HG03354 (cell line): Measurements from ENCODE around the gene DHRS3.

Source experiments
- ATAC-seq: cut with Tn5 transposase; IDR thresholded peaks from one replicate; pipeline ENCODE4 v1.9.1; 2021; ENCODE audit warnings: mild to moderate bottlenecking; ENCODE audit not compliant: unreplicated experiment, poor library complexity, severe bottlenecking

The DHRS3 gene

GRCh38 chr1:12640958-12641272 lies 22.9 kb upstream of the DHRS3 start:
- ATAC-seq = no peak

DNA sequence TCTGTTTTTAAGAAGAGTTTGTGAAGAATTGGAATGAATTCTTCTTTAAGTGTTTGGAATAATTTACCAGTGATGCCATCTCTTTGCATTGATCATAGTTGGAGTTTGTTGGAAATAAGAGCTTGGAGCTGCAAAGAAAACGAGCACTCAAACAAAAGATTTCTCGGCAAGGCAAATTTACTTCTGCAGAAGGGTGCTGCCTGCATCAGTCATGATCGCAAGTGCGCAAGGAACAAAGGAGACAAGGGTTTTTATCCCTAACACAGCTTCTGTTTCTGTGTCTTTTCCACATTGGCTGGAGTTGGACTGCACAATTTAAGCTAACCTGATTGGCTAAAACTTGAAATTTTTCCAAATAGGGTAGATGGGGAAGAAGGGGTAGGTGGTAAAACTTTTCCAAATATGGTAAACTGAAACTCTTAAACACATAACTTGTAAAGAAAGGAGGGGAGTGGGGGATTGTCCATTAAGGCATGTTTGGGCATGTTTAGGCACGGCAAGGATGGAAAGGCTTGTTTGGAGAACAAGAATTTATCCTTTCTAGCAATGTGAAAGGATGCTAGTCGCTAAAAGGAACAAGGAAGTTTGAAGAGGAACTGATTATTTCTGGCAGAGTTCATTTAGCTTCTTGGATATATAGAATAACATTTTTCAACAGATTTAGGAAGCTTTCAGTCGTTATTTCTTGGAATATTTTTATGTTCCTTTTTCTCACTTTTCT lies 22.4 kb upstream of the DHRS3 start:
- ATAC-seq = no peak

DNA sequence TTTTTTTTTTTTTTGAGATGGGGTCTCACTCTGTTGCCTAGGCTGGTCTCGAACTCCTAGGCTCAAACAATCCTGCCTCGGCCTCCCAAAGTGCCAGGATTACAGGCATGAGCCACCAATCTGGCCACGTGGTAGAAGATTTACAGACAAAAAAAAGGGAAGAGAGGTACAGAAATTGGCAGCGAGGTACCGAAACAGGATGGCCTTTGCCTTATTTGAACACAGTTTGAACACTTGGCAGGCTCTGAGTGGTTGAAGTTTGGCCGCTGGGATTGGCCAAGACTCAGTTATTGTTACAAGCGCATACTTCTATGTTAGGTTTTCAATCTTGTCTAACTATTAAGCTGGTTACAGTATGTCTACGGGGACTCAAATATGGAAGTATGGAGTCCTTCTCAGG lies 19.7 kb upstream of the DHRS3 start:
- no peak for ATAC-seq

- ATAC-seq = no peak
Observed at GRCh38 chr1:12636098-12636950, 18.3 kb upstream of the DHRS3 start.

DNA sequence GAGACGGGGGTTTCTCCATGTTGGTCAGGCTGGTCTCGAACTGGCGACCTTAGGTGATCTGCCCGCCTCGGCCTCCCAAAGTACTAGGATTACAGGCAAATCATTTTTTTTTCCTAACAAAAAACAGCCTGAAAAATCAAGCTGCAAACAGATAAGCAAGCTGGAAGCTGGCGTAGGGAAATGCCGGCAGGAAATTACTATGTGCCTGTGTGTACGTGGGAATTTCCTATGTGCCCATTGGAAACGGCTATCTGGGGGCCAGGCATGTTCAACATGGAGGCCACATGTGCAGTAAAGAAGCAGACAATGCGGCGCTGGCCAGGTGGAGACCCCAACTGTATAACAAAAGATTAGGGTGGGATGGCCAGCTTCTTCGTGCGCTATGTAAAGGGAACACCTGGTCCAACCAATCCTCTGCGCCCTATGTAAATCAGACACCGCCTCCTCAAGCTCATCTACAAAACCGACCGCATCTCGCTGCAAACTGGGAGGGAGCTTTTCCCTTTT lies 16.7 kb upstream of the DHRS3 start:
- no peak for ATAC-seq

DNA sequence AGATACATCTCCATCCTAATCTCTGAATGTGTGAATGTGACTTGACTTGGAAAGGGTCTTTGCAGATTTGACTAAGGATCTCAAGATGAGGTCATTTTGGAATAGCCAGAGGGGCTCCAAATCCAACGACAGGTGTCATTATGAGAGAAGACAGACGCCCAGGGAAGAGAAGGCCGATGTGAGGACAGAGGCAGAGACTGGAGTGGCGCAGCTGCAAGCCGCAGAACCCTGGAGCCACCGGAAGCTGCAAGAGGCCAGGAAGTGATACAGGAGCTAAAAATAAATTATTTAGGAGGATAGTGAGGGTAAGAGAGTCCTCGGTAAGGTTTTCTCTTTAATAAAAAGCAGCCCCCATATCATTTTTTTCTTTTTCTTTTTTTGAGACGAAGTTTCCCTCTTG lies 16.1 kb upstream of the DHRS3 start:
- no peak for ATAC-seq

DNA sequence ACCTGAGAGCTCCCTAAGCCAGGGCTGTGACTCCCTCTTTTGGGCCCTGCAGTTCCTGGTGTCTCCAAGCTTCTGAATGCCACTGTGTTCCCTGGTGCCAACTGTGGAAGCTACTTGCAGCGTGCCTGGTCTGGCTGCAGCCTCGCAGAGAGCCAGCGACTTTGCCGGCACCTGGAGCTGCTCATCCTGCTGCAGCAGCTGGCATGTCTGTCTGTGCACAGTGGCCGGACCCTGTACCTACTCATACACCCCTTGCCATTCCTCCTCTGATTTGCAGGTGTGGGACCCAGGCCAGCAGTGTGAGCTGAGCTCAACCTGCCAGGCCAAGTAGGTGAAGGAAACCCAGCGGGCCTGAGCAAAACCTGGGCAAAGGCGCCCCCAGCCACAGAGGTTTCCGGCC lies 13.6 kb upstream of the DHRS3 start:
- no peak for ATAC-seq

DNA sequence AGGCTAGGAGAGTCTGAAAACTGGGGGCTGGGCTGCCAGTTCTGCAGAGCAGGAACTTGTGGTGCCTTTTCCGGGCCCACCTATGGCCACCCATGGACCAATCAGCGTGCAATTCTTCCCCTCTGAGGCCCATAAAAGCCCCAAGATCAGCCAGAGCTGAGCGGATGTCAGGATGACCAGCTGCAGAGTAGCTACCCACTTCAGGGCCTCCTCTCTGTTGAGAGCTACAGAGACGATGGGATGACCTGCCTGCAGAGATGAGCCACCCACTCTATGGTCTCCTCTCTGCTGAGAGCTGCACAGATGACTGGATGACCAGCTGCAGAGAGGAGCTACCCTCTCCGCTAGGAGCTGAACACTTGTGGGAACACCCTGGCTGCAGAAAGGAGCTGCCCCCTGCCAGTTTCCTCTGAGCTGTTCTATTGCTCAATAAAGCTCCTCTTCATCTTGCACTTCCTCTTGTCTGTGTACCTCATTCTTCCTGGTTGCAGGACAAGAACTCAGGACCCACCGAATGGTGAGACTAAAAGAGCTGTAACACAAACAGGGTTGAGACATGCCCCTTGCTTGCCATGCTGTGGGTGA lies 13.0 kb upstream of the DHRS3 start:
- no peak for ATAC-seq

- ATAC-seq = no peak
Observed at GRCh38 chr1:12629985-12630760, 12.2 kb upstream of the DHRS3 start.

- no peak for ATAC-seq
Observed at GRCh38 chr1:12629511-12629956, 11.5 kb upstream of the DHRS3 start.

DNA sequence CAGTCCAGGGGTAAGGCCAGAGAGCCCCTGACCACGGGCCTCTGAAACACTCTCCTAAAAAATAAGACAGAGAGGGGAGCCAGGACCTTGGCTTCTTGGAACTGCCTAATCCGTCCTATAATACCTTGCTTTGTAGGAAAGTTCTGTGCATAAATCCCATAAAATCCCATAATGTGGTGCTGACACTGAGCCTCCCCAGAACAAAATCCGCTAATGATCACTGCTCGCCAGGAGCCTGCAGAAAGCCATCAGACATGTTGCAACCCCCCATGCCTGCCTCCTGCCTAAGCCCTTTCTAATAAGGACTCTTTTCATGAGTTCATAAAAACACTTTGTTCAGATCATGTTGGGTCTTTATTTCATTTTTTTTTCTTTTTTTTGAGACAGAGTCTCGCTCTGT lies 9.3 kb upstream of the DHRS3 start:
- no peak for ATAC-seq

GRCh38 chr1:12626888-12627287 lies 8.9 kb upstream of the DHRS3 start:
- no peak for ATAC-seq

GRCh38 chr1:12625276-12625675 lies 7.3 kb upstream of the DHRS3 start:
- no peak for ATAC-seq

GRCh38 chr1:12622506-12622905 lies 4.5 kb upstream of the DHRS3 start:
- ATAC-seq = no peak

DNA sequence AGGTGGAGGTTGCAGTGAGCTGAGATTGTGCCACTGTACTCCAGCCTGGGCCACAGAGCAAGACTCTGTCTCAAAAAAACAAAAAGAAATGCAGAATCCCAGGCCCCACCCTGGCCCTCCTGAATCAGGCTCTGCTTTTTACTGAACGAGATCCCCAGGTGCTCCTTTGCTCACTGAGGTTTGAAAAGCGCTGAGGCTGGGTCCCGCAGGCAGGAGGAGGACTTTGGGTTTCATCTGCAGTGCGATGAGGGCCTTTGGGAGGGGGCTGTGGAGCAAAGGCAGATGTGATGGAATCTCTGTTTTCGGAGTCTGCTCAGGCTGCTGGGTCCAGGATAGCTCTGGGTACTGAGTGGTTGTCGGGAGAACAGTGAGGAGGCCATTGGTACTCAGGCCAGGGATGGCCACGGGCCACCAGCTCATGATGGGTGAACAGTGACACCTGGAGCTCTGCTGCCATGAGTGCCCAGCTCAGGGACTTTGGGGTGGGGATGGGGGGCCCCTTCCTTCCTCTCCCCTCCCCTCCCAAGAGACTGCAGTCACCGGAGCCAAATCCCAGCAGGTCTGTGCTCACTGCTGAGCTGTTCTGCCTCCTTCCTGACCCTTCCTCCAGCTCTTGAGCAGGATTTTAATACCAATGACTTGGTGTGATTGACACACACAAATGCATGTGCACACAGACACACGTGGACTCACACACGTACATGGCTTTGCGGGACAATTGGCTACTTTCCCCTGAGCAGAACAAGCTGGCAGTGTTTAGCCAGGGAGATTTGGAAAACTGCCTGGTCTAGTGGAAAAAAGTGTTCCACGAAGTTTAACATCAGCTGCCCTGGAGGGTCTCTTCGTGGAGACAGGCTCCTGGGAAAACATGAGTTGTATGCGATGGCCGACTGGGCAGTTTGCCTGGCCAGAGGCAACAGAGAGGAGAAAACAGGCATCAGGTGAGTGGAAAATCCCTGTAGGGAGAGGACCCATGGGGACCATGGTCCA lies 3.6 kb upstream of the DHRS3 start:
- ATAC-seq = no peak

DNA sequence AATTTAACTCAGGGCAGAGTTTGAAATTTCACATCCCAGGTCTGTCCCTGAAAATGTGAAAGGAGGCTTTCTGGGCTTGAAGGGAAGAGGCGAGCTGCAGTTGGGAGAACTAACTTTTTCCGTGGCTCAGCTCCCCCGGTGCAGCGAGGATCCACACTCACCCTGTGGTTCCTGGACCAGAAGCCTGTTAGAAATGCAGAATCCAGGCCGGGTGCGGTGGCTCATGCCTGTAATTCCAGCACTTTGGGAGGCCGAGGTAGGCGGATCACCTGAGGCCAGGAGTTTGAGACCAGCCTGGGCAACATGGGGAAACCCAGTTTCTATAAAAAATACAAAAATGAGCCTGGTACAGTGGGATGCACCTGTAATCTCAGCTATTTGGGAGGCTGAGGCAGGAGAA lies 2.9 kb upstream of the DHRS3 start:
- ATAC-seq = no peak

GRCh38 chr1:12620488-12620865 lies 2.5 kb upstream of the DHRS3 start:
- ATAC-seq = no peak

GRCh38 chr1:12619792-12620487 lies 1.9 kb upstream of the DHRS3 start:
- peak; percentile 69 for ATAC-seq
